ENCODE measurements around the gene SF3B6. TPM values are rescaled to one million over a fixed set of nuclear protein-coding genes. Genes with fewer than 3 reads are reported as not detected.

SF3B6 gene
- total RNA-seq, 1 experiment from 2014 or later: 132 TPM

DNA sequence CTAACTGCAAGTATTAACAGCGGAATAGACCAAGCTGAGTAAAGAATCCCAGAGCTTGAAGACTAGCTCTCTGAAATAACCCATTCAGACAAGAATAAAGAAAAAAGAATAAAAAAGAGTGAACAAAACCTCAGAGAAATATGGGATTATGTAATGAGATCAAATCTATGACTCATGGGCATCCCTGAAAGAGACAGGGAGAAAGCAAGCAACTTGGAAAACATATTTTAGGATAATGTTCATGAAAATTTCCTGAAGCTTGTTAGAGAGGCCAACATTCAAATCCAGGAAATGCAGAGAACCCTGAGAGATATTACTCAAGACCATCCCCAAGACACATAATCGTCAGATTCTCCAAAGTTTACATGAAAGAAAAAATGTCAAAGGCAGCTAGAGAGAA, 29.7 kb upstream of the SF3B6 start:
- H3K18ac ChIP-seq (ENCODE audit: insufficient read length, low read depth, low read length): no peak overlapping the region
- H2BK120ac ChIP-seq (ENCODE audit: low read depth, low read length, poor library complexity, severe bottlenecking): no peak overlapping the region
- no peaks in the 10 kb centered on the region; the same call in 1 of the 2 replicates for H3K27me3 Mint-ChIP-seq (ENCODE audit: low read depth)
- no peak overlapping the region for H3K9ac ChIP-seq (ENCODE audit: extremely low read depth, insufficient read length, low read length)
- H3K4me1 ChIP-seq (ENCODE audit: insufficient read depth, low read length): no peaks in the 10 kb centered on the region
- no peak overlapping the region for H3K4ac ChIP-seq (ENCODE audit: low read depth, low read length)
- H3T11ph ChIP-seq (ENCODE audit: low read length): no peak overlapping the region
- H3K79me2 ChIP-seq (ENCODE audit: insufficient read depth, low read length): no peaks in the 10 kb centered on the region
- H3K79me1 ChIP-seq (ENCODE audit: insufficient read depth, low read depth, low read length, poor library complexity, severe bottlenecking): no peaks in the 10 kb centered on the region
- no peaks in the 10 kb centered on the region for H3K27me3 ChIP-seq (ENCODE audit: insufficient read depth, low read length)
- no peak overlapping the region for H3K56ac ChIP-seq (ENCODE audit: insufficient read length, low read depth, low read length)
- DNase-seq: no peak
- H2BK15ac ChIP-seq (ENCODE audit: low read depth, low read length): no peak overlapping the region
- no peaks in the 10 kb centered on the region for H3K9me3 ChIP-seq (ENCODE audit: control insufficient read depth, low read depth, low read length)
- H3K23me2 ChIP-seq (ENCODE audit: insufficient read length, low read depth, low read length, poor library complexity, severe bottlenecking): no peaks in the 10 kb centered on the region
- peaks cover 0 to 5% of the 10 kb centered on the region in 2 experiments; a peak in 1 of 4 replicates for H3K4me1 Mint-ChIP-seq
- H3K9me3 Mint-ChIP-seq: peaks cover 14 to 19% of the 10 kb centered on the region in 2 experiments; a peak in 4 of 5 replicates
- H4K8ac ChIP-seq (replicated peaks; ENCODE audit: insufficient read length, low read depth, low read length): no peak overlapping the region
- H2AK5ac ChIP-seq (ENCODE audit: insufficient read length, low read length): no peak overlapping the region
- no peak overlapping the region for H4K91ac ChIP-seq (ENCODE audit: insufficient read length, low read depth, low read length)
- H4K20me1 ChIP-seq (ENCODE audit: control insufficient read depth, insufficient read depth, insufficient read length): no peaks in the 10 kb centered on the region
- H2BK12ac ChIP-seq (ENCODE audit: insufficient read length, low read depth, low read length): no peak overlapping the region
- H2BK5ac ChIP-seq (ENCODE audit: insufficient read length, low read length): no peak overlapping the region
- no peak overlapping the region for H2AFZ ChIP-seq (ENCODE audit: low read length)
- H3K27ac ChIP-seq (ENCODE audit: insufficient read length, low read depth, low read length): no peak overlapping the region
- H3K36me3 Mint-ChIP-seq (ENCODE audit: insufficient read depth in 1 of 3, low read depth in 3 of 3): peaks cover 0 to 9% (median 0%) of the 10 kb centered on the region in 3 experiments; a peak in 3 of 7 replicates
- WGBS (ENCODE audit: extremely low coverage, insufficient read length, low lambda C conversion rate): no CpG with 5 or more reads among the region's 2 CpGs
- H3K27ac Mint-ChIP-seq: no peak overlapping the region
- H2BK20ac ChIP-seq (ENCODE audit: low read depth, low read length, poor library complexity, severe bottlenecking): no peak overlapping the region
- H3K23ac ChIP-seq (ENCODE audit: insufficient read length, low read depth, low read length): no peak overlapping the region
- TF ChIP-seq, protein P1, sequence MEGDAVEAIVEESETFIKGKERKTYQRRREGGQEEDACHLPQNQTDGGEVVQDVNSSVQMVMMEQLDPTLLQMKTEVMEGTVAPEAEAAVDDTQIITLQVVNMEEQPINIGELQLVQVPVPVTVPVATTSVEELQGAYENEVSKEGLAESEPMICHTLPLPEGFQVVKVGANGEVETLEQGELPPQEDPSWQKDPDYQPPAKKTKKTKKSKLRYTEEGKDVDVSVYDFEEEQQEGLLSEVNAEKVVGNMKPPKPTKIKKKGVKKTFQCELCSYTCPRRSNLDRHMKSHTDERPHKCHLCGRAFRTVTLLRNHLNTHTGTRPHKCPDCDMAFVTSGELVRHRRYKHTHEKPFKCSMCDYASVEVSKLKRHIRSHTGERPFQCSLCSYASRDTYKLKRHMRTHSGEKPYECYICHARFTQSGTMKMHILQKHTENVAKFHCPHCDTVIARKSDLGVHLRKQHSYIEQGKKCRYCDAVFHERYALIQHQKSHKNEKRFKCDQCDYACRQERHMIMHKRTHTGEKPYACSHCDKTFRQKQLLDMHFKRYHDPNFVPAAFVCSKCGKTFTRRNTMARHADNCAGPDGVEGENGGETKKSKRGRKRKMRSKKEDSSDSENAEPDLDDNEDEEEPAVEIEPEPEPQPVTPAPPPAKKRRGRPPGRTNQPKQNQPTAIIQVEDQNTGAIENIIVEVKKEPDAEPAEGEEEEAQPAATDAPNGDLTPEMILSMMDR (conservative IDR thresholded peaks at IDR 0.05): no peak
- H3K14ac ChIP-seq (ENCODE audit: insufficient read depth, low read length): no peak overlapping the region
- H3K4me2 ChIP-seq (ENCODE audit: insufficient read depth, insufficient read length, low read length): no peak overlapping the region
- H3K4me3 Mint-ChIP-seq: no peak overlapping the region
- no peak overlapping the region for H4K5ac ChIP-seq (ENCODE audit: insufficient read length, low read depth, low read length)
